HPDE6-E6E7 (cell line): ENCODE data around the gene CCDC146.
"Not testable (repeated sequence)": the region's sequence is repeated elsewhere in the genome, so short reads cannot be mapped to it uniquely, and the experiment has no call there.

ENCODE experiments used
- DNase-seq: peaks from one replicate; pipeline ENCODE4 v3.0.0; 2011; ENCODE audit warnings: missing footprints; ENCODE audit errors: extremely low spot score

Gene CCDC146

GRCh38 chr7:77200542-77200941 is 78.1 kb downstream of the CCDC146 start:
- DNase-seq = no peak

GRCh38 chr7:77202481-77202976 is 80.1 kb downstream of the CCDC146 start:
- no peak for DNase-seq

GRCh38 chr7:77205706-77206105 is 83.3 kb downstream of the CCDC146 start:
- DNase-seq = no peak

GRCh38 chr7:77208416-77208815 is 86.0 kb downstream of the CCDC146 start:
- DNase-seq = no peak

- no peak for DNase-seq
Measured at GRCh38 chr7:77209479-77210139, 87.2 kb downstream of the CCDC146 start.

- no peak for DNase-seq
Measured at GRCh38 chr7:77216181-77216845, 93.9 kb downstream of the CCDC146 start.

- DNase-seq = no peak
Measured at GRCh38 chr7:77217474-77218185, 95.2 kb downstream of the CCDC146 start.

- not testable (repeated sequence) for DNase-seq
Measured at GRCh38 chr7:77219701-77220331, 97.4 kb downstream of the CCDC146 start.

GRCh38 chr7:77222065-77222464 is 99.7 kb downstream of the CCDC146 start:
- DNase-seq = no peak

- DNase-seq = no peak
Measured at GRCh38 chr7:77222819-77223218, 100.4 kb downstream of the CCDC146 start.

GRCh38 chr7:77223261-77223660 is 100.8 kb downstream of the CCDC146 start:
- DNase-seq = no peak

- DNase-seq = no peak
Measured at GRCh38 chr7:77226357-77226839, 104.0 kb downstream of the CCDC146 start.

- DNase-seq = not testable (repeated sequence)
Measured at GRCh38 chr7:77228795-77229194, 106.4 kb downstream of the CCDC146 start.

GRCh38 chr7:77232467-77232866 is 110.1 kb downstream of the CCDC146 start:
- no peak for DNase-seq

- DNase-seq = no peak
Measured at GRCh38 chr7:77235276-77235675, 112.9 kb downstream of the CCDC146 start.

- DNase-seq = no peak
Measured at GRCh38 chr7:77238703-77239136, 116.3 kb downstream of the CCDC146 start.

- DNase-seq = no peak
Measured at GRCh38 chr7:77239471-77239870, 117.1 kb downstream of the CCDC146 start.

- no peak for DNase-seq
Measured at GRCh38 chr7:77242068-77242467, 119.7 kb downstream of the CCDC146 start.

- no peak for DNase-seq
Measured at GRCh38 chr7:77242554-77242953, 120.1 kb downstream of the CCDC146 start.

- DNase-seq = no peak
Measured at GRCh38 chr7:77244222-77244934, 122.0 kb downstream of the CCDC146 start.

- DNase-seq = no peak
Measured at GRCh38 chr7:77245015-77245755, 122.8 kb downstream of the CCDC146 start.
